ENCODE data around the gene RNF39.
"Not testable (repeated sequence)": the region's sequence is repeated elsewhere in the genome, so short reads cannot be mapped to it uniquely, and the experiment has no call there.

RNF39 gene

GRCh38 chr6:30075094-30075789 lies at the start of gene RNF39:
TSS of gene RNF39 (minus strand) at chr6:30075769. CDS start at chr6:30075585, 184 bp downstream.
- no peak within 1 kb of the TSS for H3K4me3 ChIP-seq (ENCODE audit: low read depth, low read length)
- TF ChIP-seq CTCF (conservative IDR thresholded peaks at IDR 0.05; ENCODE audit: low read depth, low read length): no peak
- no peak for DNase-seq (ENCODE audit: low read depth)

DNA sequence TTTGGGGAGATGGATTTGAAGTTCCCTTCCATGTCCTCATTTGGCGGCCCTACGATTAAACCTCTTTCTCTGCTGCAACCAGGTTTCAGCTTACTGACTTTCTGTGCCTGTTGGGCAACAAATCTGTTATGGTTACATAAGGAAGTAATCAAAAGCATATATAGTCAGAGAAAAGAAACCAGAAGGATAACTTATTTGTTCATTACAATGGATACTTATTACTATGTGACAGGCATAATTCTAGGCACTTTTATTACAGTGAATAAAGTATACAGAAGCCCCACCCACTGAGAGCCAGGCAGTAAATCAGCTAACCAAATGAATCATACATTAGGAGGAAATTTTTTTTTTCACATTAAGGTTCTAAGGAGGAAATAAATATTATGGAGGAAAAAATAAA lies 46.9 kb upstream of the RNF39 start:
- no peak for TF ChIP-seq CTCF (conservative IDR thresholded peaks at IDR 0.05; ENCODE audit: low read depth, low read length)
- no peak overlapping the region for H3K4me3 ChIP-seq (ENCODE audit: low read depth, low read length)
- DNase-seq (ENCODE audit: low read depth): no peak

GRCh38 chr6:30121446-30122366 lies 46.1 kb upstream of the RNF39 start:
- no peak for DNase-seq (ENCODE audit: low read depth)
- TF ChIP-seq CTCF (conservative IDR thresholded peaks at IDR 0.05; ENCODE audit: low read depth, low read length): no peak

GRCh38 chr6:30118691-30119090 lies 43.1 kb upstream of the RNF39 start:
- not testable (repeated sequence) for H3K4me3 ChIP-seq (ENCODE audit: low read depth, low read length); DNase-seq (ENCODE audit: low read depth)

More at GRCh38 chr6:30121446-30122366, 46.1 kb upstream of the RNF39 start:
- H3K4me3 ChIP-seq (ENCODE audit: low read depth, low read length): no peak overlapping the region

GRCh38 chr6:30116724-30117123 lies 41.2 kb upstream of the RNF39 start:
- peak; percentile 8 for TF ChIP-seq CTCF (conservative IDR thresholded peaks at IDR 0.05; ENCODE audit: low read depth, low read length)
- H3K4me3 ChIP-seq (ENCODE audit: low read depth, low read length): no peak overlapping the region
- DNase-seq (ENCODE audit: low read depth): no peak

DNA sequence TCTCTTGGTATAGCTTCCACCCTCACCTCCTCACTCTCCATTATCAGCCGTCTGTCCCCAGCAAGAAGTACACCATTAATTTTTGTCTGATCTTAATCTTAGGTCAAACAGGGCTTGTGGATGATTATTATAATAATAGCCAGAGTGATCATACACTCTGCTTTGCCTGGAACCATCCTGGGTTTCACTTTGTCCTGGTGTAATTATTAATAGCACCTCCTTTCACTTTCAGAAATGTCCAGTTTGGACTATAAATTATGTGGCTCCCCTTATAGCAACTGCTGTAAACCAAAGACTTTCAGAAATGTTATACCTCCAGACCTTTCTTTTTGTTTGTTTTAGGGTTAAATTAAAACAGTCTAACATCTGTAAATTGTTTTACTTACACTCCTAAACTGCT lies 38.3 kb upstream of the RNF39 start:
- no peak for DNase-seq (ENCODE audit: low read depth)
- TF ChIP-seq CTCF (conservative IDR thresholded peaks at IDR 0.05; ENCODE audit: low read depth, low read length): no peak
- H3K4me3 ChIP-seq (ENCODE audit: low read depth, low read length): no peak overlapping the region

GRCh38 chr6:30113003-30113759 lies 37.6 kb upstream of the RNF39 start, which contains the start of gene TRIM31:
TSS of gene TRIM31 (minus strand) at chr6:30113090. CDS start at chr6:30112805, 285 bp downstream.
- H3K4me3 ChIP-seq (ENCODE audit: low read depth, low read length): no peak within 1 kb of the TSS
- DNase-seq (ENCODE audit: low read depth): no peak
- no peak for TF ChIP-seq CTCF (conservative IDR thresholded peaks at IDR 0.05; ENCODE audit: low read depth, low read length)

All from choroid plexus epithelial cell (primary cell).